GM12865 (cell line): ENCODE results near the gene PPP1R13B.

Experiments used
- DNase-seq: peaks from one replicate; pipeline ENCODE4 v3.0.0; 2010; ENCODE audit warnings: low read depth
- H3K4me3 ChIP-seq: 2 replicates; pipeline ENCODE4 v1.5.1; 2011; ENCODE audit warnings: mild to moderate bottlenecking, low read depth, low read length, control low read depth
- TF ChIP-seq, protein P1 (sequence below): IDR thresholded peaks from 2 replicates; pipeline ENCODE4 v1.5.1; 2011; ENCODE audit warnings: low read length, control low read depth, low read depth, inconsistent platforms; ENCODE audit not compliant: insufficient read depth; ENCODE audit errors: missing control alignments

The PPP1R13B gene

GRCh38 chr14:103870891-103871595 lies 23.7 kb upstream of the PPP1R13B start:
- TF ChIP-seq, protein P1, sequence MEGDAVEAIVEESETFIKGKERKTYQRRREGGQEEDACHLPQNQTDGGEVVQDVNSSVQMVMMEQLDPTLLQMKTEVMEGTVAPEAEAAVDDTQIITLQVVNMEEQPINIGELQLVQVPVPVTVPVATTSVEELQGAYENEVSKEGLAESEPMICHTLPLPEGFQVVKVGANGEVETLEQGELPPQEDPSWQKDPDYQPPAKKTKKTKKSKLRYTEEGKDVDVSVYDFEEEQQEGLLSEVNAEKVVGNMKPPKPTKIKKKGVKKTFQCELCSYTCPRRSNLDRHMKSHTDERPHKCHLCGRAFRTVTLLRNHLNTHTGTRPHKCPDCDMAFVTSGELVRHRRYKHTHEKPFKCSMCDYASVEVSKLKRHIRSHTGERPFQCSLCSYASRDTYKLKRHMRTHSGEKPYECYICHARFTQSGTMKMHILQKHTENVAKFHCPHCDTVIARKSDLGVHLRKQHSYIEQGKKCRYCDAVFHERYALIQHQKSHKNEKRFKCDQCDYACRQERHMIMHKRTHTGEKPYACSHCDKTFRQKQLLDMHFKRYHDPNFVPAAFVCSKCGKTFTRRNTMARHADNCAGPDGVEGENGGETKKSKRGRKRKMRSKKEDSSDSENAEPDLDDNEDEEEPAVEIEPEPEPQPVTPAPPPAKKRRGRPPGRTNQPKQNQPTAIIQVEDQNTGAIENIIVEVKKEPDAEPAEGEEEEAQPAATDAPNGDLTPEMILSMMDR = no peak
- H3K4me3 ChIP-seq = no peak overlapping the region
- peak; percentile 24 for DNase-seq

DNA sequence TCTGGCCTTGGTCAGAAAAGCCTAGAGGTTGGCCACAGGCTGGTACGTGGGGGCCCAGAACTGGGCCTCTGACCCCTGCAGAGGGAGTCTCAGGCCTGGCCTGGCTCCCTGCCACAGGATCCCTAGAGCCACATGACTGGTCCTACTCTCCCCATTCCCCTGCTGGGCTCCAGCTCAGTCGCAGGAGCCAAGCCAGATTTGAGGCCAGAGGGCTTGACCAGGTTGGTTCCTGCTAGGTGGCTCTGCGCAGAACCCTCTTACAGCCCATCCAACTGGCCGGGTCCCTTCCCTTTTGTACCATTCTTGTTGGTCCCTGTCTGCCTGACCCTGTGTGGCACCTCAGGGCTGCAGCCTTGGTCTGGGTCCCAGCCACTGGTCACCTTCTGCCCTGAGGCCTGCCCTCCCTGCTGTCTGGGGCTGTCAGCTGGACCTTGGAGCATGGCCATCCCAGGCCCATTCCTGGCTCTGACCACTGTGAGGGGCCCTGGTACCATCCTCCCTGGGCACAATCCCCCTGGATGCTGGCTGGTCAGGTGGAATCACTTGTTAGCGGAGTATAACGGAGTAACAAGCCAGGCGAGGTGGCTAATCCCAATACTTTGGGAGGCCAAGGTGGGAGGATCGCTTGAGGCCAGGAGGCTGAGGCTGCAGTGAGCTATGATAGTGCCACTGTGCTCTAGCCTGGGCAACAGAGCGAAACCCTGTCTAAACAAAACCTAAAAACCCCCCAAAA lies 22.9 kb upstream of the PPP1R13B start:
- TF ChIP-seq, protein P1 = no peak
- no peak overlapping the region for H3K4me3 ChIP-seq
- no peak for DNase-seq

- no peak for DNase-seq
- no peak overlapping the region for H3K4me3 ChIP-seq
- TF ChIP-seq, protein P1 = no peak
These were observed 22.2 kb upstream of the PPP1R13B start for GRCh38 chr14:103869406-103870143.

DNA sequence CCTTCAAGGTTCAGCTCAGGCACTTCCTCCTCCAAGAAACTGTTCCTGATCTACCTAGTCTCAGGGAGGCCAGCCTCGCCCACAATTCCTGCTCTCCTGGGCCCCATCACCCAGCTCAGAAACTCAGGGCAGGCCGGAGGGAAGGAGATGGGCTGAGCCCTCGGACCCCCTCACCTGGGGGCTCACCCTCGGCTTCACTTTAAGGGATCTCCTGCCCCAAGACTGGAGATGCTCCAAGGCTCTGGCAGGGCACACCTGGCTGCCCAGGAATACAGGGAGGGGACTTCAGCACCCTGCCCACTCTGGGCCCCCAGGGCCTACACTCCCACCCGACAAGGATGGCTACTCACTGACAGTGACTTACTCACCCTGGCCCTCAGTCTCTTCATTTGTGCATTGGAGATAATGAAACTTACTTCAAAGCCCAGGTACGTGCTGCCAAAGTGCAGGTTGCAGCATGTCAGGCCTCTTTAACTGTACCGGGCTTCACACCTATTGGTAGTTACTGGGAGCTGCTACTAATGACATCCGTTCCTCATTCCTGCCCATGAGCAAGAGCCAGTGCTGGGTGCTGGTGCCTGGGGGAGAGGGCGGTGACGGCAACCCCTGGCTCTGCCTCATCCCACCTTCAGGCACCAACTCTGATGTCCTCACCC lies 21.0 kb upstream of the PPP1R13B start:
- TF ChIP-seq, protein P1 = no peak
- H3K4me3 ChIP-seq = no peak overlapping the region
- no peak for DNase-seq

DNA sequence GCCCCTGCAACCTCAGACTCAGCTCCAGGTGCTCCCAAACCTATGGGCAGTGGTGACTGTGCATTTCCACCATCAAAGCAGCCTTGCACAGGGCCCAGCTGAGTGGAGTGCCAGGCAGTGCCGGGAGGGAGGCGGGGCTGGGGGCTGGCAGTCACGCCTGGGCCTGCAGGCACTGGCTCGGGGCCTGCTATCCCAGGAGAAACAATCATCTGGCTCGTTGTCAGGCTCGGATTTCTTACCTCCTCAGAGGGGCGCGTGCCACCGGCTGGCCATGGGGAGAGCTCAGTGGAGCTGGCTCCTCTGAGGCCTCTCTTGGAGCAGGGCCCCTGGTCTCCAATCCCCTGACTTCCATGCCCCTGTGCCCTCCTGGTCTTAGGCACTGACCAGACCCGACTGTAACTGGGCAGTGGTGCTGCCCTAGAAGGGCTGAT lies 20.2 kb upstream of the PPP1R13B start:
- DNase-seq = no peak
- H3K4me3 ChIP-seq = no peak overlapping the region
- TF ChIP-seq, protein P1 = no peak

- no peak for DNase-seq
- no peak overlapping the region for H3K4me3 ChIP-seq
- TF ChIP-seq, protein P1 = no peak
These were observed 19.6 kb upstream of the PPP1R13B start for GRCh38 chr14:103867020-103867419.
